Stimulated activated CD8-positive, alpha-beta memory T cell treated with anti-CD3 and anti-CD28 coated beads, Interleukin-7, amount 100 ng/mL, for 1 hour (primary cell): ENCODE measurements around the gene LTV1.

ENCODE experiments used
- DNase-seq, 2 donors: peaks; one replicate each; pipeline ENCODE4 v3.0.0-alpha.2; 2020; ENCODE audit warnings: low read depth in 2 of 2

LTV1 gene

GRCh38 chr6:143885116-143885515, 42.0 kb downstream of the LTV1 start:
- DNase-seq, result no peak

GRCh38 chr6:143894655-143895054, 51.5 kb downstream of the LTV1 start:
- DNase-seq, result no peak

- no peak for DNase-seq
Observed at GRCh38 chr6:143896126-143896860, 53.2 kb downstream of the LTV1 start.

- no peak for DNase-seq
Observed at GRCh38 chr6:143900358-143900757, 57.2 kb downstream of the LTV1 start.

GRCh38 chr6:143901885-143902750, 59.0 kb downstream of the LTV1 start:
- DNase-seq, result no peak

GRCh38 chr6:143902827-143903226, 59.7 kb downstream of the LTV1 start:
- no peak for DNase-seq

- DNase-seq, result no peak
Observed at GRCh38 chr6:143911028-143911427, 67.9 kb downstream of the LTV1 start.

GRCh38 chr6:143912671-143913070, 69.5 kb downstream of the LTV1 start:
- DNase-seq, result no peak
